DOHH2 (cell line): ENCODE measurements around the gene GFRA4.

ENCODE experiments used
- CTCF ChIP-seq: fragments of 200-600 bp; sonication (generic); IDR thresholded peaks from one replicate; pipeline ENCODE4 v1.5.1; 2014; ENCODE audit warnings: antibody characterized with exemption, mild to moderate bottlenecking, low read depth, low read length; ENCODE audit not compliant: poor library complexity, severe bottlenecking
- EZH2phosphoT487 ChIP-seq: fragments of 200-600 bp; sonication (generic); IDR thresholded peaks from 2 replicates; pipeline ENCODE4 v1.6.1; 2017; ENCODE audit warnings: borderline replicate concordance, mild to moderate bottlenecking, antibody characterized with exemption, low read length, moderate library complexity, mixed read lengths

- TF ChIP-seq CTCF, result no peak
- no peak for TF ChIP-seq EZH2phosphoT487
Observed at GRCh38 chr20:3693376-3693775, 30.2 kb upstream of the GFRA4 start.
